NCI-H1694 (cell line): Measurements from ENCODE around the gene MGME1.

Experiments used
- DNase-seq: peaks from one replicate; lab custom pipeline; 2025; lab: John Stamatoyannopoulos, UW

MGME1 gene

DNA sequence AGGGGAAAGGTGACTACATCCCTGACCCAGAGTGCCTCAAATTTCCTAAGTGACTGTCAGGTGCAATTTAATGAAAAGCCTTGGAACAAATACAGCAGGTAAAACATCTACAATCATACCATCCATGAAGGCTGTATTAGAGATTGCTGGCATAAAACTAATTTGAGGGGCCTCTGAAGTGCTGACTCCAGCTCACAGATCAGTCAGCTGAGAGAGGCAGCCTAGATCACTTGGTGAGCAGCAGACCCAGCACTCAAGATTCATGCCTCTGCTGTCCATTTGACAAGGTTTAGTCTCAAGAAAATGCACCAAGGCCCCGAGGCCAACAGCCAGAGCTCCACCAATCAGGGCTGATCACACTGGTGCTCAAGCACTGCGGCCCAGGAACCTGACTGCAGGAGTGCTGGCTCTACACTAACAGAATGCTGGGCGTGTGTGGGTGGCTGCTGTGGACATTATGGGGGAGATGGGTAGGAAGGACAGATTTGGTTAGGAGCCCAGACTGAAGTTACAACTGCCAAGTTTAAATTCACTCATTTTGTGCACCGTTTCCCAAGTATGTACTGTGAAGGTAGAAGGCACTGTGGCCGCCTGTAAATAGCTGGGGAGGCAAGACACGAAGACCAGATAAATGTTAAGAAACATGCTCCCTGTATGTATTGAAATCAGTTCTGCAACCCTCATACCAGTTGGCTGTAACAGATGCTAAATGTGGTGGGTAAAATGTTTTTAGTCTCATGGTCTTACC is 28.4 kb upstream of the MGME1 start:
- DNase-seq = no peak

DNA sequence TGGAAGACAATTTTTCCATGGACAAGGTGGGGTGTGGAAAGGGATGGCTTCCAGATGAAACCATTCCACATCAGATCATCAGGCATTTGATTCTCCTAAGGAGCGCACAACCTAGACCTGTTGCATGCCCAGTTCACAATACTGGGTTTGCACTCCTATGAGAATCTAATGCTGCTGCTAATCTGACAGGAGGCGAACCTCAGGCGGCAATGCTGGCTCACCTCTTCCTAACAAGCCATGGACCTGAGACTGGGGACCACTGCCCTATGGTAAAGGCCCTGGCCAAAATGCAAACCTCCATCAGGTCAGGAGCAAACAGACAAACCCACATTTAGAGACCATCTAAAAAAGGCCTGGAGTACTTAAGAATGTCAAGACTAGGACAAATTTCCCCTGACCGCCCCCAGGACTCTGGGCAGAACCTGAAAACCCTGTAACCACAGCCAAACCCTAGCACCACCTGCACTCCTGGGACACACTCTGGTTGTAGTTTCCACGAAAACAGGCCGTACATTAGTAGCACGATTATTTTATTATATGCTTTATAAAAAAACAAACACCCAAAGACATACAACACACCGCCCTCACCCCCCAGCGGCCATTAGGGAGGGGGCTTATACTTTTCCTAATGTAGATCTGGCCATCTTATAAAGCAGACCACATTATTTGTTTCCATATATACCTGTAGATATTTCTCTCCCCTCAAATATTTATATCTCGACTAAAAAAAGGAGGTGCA is 27.6 kb upstream of the MGME1 start:
- no peak for DNase-seq

DNA sequence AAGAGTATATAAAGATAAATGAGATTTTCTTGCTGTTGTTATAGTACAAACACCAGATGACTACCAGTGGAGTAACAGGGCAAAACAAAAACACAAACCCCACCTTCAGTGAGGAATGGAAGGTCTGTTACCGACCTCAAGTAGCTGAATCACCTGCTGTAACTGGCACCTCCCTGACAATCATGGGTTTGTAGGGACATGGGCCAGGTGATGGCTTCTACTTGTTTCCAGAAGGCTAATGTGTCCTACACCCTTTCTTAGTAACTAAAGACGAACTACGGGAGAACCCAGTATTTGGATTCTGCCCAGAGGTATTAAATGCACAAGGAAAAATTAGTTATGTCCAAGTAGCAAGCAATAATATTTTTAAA is 27.0 kb upstream of the MGME1 start:
- no peak for DNase-seq

DNA sequence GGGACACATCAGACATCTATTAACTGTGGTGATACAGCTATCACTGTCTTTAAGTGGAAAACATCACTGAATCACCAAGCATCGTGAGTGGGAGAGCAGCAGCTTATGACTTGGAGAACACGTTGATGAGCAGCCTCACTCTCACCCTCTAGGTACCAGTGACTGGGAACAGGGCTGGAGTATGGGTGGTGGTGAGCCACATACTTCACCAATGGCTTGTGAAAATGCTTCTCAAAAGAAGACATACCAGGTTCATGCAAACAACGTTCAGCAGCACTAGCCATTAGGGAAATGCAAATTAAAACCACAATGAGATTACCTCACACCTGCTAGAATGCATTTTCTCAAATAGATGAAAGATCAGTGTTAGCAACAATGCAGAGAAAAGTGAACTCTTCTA is 25.5 kb upstream of the MGME1 start:
- DNase-seq = no peak

DNA sequence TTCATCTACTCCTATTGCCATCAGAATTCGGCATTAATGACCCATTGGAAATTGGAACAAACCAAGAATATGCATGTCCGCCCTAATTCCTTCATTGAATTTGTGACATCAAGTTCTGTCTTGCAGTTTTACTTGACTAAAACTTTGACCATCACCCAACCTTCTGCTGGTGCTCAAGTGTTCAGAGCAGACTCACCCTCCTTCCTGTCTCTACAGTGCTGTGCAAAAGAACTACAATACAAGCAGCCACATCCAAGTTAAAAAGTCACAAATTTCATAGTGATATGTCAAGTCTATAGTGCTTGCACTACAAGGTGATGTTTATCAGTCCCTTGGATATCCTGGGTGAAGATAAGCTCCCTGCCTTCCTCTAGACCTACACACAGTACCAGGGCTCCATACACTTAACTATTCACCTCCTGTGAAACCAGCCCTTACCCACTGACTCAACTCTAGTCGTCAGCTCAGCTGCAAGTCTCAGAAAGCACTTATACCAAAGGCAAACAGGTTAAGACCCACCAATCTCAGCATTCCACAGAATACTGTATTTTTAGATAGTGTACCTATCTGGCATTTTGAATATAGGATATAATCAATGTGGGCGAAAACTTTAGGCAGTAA is 23.9 kb upstream of the MGME1 start:
- no peak for DNase-seq

DNA sequence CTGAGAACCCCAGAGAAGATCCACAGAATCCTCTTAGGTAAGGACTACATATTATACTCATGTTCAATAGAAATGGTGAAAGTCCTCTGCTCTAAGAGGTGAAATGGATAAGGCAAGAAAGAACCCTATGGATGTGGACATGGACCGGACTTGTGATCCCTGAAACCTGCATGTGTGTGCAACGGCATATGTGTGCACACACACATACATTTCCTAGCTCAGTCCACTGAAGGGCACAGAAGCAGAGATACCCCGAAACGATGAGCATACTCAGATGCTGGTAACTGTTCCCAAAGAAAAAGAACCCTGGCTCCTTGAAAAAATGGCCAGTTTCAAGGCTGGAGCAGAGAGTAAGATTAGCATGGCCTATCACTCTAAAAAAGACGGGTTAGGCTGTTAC is 22.8 kb upstream of the MGME1 start:
- no peak for DNase-seq

DNA sequence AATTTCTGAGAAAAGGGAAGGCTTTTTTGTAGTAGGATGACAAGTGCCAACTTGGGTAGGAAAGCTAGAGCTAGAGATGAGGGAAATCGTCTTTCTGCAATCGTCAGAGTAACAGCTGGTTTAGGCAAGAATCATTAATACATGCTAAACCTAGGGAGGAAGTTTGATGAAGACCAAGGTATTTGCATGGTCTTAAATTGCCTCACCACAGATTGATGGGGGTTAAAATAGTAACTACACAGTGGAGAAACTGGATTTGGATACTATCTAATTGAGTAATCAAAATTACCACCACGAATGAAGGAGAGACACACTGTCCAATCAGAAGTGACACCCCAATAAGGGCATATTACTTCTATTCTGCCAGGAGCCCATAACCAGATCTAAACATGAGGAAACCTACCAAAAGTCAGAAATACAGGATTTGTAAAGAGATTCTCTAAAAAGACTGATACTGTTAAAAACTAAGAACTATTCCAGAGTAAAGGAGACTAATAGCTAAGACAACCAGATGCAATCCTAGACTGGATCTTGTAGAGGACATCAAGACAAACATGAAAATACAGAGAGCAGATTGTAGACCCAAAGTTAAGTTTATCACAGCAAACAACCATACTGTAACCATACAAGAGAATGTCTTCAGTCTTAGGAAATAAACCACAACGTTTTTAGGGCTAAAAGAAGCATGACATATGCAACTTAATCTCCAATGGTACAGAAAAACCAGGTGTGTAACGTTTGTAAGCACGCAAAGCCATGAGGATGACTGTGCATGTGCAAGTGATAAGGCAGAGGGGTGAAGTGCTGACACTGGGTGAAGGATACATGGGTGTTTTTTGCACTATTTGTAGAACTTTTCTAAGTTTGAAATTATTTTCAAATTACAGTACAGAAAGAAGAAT is 22.0 kb upstream of the MGME1 start:
- no peak for DNase-seq

DNA sequence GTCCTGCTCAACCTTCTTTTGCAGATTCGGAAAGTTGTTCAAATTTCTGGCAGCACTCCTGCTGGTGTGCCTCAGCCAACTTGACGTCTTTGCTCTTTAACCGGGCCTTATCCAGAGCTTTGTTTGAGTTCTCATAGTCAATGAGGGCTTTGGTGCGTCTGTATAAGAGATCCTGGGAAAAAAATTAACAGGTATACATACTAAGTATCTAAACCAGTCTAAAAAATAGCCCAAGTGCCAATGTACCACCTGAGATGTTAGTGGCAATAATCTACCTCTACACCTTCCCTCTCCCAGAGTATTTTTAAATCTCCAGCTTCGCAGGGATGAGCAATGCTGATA is 21.4 kb upstream of the MGME1 start:
- no peak for DNase-seq

DNA sequence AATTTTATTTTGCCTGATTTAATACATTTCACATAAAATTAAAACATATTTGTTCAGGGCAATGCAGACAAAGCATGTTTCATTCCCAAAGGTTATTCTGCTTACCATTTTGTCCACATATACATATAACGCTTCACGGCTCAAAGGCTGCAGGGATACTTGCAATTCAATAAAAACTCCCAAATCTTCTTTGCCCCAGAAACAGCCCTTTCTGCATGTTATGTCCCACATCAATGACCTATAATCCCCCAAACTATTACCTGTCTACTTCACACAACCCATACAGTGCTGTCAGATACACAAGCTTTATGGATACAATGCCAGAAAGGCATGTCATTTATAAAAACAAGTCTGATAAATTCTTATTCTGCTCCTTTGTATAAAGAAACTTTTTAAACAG is 20.4 kb upstream of the MGME1 start:
- no peak for DNase-seq

DNA sequence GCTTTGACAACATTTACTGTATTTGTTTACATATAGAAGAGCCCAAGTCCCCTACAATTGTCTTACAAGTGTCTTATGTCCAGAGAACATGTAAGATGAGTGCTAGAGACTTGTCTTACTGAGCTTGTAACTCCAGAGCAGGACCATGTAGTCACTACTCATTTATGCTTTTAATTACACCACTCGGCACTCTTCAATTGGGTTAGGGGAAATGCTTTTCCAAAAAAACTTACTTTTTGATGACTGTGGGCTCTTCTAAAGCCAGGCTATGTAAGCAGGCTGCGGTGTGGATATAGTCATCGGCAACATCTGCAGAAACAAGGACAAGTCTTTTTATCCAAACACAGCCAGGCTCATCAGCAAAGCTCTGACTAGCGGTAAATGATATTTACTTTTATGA is 18.9 kb upstream of the MGME1 start:
- DNase-seq = no peak

DNA sequence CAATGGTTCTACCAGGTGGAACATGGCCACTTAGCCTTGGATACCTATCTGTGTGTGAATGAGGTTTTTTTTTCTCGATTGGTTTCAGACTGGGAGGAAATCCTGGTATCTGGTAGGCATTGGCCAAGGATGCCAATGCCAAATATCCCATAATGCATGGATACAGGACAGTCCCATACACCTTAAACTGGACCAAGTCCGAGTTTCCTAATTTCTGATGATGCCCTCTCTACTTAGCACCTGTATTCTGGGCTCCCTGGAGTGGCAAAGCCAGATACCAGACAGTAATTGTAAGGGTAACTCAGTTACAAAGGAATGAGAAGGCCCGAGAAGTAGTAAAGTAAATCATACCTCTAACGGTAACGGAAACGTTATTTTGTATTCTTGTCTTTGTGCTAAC is 18.1 kb upstream of the MGME1 start:
- DNase-seq = no peak

DNA sequence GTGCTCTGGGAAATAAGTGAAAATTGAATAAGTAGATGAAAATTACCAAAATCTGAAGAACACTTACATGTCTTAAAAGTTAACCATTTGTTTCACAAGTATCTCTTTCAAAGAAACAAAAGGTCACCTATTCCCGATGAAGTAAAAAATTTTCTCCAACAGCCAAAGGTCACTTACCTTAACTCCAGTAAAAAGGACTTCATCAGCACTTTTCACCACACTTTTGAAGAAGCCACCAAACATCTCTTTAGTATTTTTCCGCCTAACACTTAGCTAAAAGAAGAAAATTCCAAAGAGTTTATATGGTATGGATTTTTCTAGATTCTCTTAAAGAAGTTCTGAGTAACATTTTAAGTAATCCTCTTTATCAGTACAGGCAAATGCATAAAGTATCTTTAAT is 17.5 kb upstream of the MGME1 start:
- DNase-seq = no peak

DNA sequence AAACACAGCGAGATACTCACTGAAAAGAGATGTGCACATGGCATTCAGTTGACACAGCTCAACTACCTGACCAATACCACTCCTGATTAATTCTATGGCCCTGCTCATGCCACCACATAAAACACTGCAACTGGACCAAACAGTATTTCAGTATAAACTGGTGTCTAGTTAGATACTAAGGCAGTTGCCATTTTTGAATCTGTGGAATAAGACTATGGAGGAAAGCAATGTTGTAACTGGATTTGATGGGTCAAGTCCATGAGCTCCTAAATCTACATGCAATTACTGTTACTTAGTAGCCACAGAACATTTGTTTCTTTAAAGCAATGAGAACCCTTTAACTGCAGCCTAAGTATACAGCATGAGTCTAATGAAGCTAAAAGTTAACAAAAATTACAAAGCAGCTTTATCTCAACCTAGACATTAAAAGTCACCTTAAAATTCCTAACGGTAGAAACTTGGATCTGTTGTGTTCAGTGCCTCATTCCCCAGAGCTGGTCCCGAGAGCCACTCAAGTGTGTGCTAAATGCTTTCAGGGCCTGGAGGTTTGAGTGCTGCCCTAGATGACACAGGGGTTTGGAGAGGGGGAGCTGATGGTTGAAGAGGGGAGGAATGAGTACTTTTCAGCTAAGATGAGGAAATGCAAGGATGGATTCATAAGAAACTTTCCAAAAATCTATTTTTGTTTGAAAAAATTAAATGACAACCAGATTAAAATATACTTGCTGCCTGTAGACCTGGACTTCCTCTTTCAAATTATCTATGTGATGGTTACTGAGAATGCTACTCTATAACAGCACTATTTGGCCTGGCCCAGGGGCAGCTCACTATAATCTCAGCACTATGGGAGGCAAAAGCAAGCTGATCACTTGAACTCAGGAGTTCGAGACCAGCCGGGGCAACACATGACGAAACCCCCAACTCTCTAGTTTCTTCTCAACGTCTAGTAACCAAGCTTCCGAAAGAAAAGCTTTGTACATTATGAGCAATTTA is 15.8 kb upstream of the MGME1 start:
- no peak for DNase-seq

DNA sequence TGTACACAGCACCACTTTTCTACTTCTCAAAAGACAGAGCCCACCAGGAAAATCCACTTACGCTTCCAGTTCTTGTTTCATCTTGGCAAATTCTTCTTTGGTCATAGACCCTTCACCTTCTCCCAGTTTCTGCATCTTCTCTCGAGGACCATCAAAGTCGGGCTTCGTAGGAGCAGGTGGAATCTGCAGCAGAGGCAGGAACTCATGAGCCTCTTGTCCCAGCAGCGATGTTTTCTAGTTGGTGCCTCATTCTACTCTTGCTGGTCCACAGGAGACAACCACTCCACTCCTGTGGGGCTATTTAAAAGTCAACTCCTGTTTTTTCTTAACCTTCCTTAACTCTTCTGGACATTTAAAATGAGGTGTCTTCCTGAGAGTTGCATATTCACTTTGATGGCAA is 14.9 kb upstream of the MGME1 start:
- DNase-seq = no peak

DNA sequence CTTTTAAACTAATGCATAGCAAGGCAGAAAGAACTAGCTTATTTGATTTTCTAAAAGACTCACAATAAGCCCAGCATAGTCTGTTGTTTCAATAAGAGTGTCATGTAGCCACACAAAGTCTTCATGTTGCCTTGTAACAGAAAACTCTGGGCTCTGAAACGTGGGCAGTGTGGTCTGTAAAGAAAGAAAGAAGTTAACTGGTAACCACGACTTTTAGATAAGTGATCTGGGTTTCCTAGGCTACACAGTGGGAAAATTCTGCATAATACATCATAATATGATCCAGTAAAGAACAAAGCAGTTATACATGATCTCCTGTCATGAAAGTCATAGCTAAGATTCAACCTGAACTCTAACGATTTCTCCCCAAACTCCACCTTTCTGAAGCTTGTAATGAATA is 13.5 kb upstream of the MGME1 start:
- no peak for DNase-seq

DNA sequence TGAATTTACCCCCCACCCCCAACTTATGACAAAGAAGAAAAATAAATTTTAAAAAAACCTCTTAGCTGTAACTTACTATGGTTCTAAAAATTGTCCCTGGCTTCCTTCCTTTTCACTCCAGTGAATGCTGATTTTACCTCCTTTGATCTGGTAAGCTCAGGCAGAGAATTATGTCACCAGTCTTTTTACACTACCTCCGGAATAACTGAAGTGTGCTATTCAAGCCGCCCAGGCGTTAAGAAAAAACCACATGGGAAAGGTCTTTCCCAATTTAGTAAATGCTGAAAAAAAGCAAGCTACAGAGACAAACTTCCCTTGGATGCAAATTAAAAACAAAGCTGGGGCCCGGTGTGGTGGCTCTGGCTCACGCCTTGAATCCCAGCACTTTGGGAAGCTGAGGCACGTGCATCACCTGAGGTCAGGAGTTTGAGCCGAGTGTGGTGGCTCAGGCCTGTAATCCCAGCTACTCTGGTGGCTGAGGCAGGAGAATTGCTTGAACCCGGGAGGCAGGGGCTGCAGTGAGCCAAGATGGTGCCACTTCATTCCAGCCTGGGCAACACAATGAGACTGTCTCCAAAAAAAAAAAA is 12.6 kb upstream of the MGME1 start:
- DNase-seq = no peak

DNA sequence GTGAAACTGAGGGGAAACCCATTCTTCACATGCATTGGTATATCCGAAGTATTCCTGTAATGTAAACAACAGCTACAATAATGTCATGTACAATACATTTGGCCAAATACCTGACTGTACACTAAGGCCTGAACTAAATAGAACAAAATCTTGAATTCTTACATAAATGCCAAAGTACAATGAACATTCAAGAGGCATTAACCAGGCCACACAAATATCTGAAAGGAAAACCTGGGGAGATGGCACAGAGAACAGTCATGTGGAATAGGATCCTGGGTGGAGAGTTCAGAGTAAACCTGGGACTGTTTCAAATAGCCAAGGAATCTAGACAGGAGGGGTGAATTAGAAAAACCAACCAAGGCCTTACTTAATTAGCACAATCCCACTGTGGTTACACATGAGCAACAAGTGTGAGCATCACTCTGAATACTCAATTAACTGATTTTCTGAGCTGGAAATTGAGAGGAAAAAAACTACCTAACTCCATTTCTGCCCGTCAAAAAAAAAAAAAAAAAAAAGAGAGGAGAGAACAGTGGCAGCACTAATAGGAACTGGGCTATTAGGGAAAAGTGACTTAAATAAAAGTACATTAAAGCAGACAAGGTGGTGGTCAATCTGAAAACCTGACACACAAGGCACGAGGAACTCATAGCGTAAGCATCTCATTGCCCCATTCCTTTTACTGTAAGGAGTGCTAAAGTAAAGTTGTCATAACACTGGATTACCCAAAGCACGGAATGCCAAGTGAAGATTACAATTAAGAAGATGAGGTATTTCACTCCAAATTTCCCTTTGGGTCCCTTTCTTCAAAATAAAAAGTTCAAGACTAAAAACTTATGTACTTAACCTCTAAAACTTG is 11.1 kb upstream of the MGME1 start:
- no peak for DNase-seq

DNA sequence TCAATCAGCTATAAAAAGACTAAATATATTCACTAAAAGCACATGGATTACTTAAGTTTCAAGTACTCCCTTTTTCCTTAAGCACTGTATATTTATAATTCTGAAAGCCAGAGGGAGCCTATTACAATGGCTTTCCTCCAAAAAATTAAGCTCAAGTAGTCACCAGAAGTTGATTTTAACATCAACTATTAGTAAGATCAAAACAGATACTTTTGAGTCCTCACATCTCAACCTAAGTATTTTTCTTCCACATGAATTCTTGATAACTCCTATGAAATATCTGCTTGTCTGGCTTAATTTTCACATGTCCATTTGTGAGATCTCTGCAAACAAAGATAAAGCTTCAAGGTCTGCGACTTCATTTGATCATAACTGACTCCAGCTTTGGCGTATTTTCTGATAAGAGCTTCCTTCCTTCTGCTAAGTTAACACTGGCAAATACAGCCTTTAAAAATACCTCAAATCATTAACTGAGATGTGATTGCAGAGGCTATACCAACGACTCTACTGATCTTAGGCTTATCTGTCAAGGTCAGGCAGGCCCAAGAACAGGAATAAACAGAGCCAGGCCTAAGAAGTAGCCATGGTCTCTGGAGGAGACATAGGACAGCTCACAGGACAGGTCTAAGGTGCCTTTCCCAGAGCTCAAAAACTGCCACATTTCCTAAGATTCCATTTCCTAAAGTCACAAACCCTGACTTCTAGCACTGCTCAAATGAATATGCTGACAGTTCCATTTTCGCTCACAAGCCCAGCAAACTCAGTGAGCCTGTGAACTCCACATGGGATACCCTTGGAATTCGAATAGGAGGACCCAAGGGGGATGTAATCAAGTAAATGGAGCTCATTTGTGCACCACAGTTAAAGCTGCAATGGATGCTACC is 10.2 kb upstream of the MGME1 start:
- DNase-seq = no peak

DNA sequence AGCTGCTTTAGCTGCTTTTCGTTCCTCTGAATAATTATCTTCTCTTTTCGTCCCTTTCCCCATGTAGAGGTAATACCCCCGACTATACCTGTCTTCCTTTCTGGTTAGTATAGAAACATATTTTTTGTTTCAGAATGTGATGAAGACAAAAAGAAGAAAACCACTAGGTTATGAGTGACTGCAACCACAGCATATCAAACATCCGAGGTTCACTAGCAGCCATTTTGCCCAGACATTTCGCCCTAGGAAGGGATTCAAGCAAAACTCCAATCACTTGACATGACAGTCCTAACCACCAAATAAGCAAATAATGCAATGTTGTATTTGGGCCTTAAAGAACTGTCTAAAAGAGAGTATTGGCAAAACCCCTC is 9.6 kb upstream of the MGME1 start:
- no peak for DNase-seq
